CD14-positive monocyte (primary cell): ENCODE results near the gene CDK11B. TPM values are rescaled to one million over a fixed set of nuclear protein-coding genes. Genes with fewer than 3 reads are reported as not detected.

Experiments used
- DNase-seq, 3 donors: peaks; one replicate each; pipeline ENCODE4 v3.0.0-alpha.2; 2011 to 2022
- H2AFZ ChIP-seq: 2 replicates; pipeline ENCODE4 v1.6.0; 2012; ENCODE audit warnings: mild to moderate bottlenecking, low read depth, low read length, inconsistent platforms; ENCODE audit not compliant: insufficient read depth, poor library complexity, severe bottlenecking
- H3K27ac ChIP-seq, 2 donors: 1 replicate in 1 of 2; 2 replicates in 1 of 2; pipeline ENCODE4 v1.5.1; 2012 to 2013; ENCODE audit warnings: low read length in 2 of 2, control low read depth in 1 of 2, inconsistent platforms in 1 of 2, low read depth in 1 of 2, mild to moderate bottlenecking in 1 of 2
- H3K27me3 ChIP-seq, 2 donors: one replicate each; pipeline versions ENCODE4 v1.6.0 to v1.6.1; 2011 to 2013; ENCODE audit warnings: low read length in 2 of 2; ENCODE audit not compliant: control insufficient read depth in 2 of 2, insufficient read depth in 2 of 2
- H3K36me3 ChIP-seq, 2 donors: replicated peaks in 1 of 2; 1 replicate in 1 of 2; 2 replicates in 1 of 2; pipeline versions ENCODE4 v1.5.1 to v1.6.1; 2012 to 2013; ENCODE audit warnings: low read length in 2 of 2, control low read depth in 1 of 2, inconsistent platforms in 1 of 2, mild to moderate bottlenecking in 1 of 2; ENCODE audit not compliant: insufficient read depth in 2 of 2, control insufficient read depth in 1 of 2
- H3K4me1 ChIP-seq, 2 donors: 1 replicate in 1 of 2; 2 replicates in 1 of 2; pipeline versions ENCODE4 v1.5.1 to v1.6.1; 2012 to 2013; ENCODE audit warnings: low read length in 2 of 2, control low read depth in 1 of 2, inconsistent platforms in 1 of 2, mild to moderate bottlenecking in 1 of 2, moderate library complexity in 1 of 2; ENCODE audit not compliant: insufficient read depth in 2 of 2, control insufficient read depth in 1 of 2
- H3K4me2 ChIP-seq: replicated peaks from 2 replicates; pipeline ENCODE3; 2012; ENCODE audit warnings: low read length, moderate library complexity, mild to moderate bottlenecking; ENCODE audit not compliant: poor library complexity, severe bottlenecking; ENCODE audit errors: extremely low read depth
- H3K4me3 ChIP-seq, 3 experiments: fragments of 200-600 bp in 1 of 3; sonication (generic) in 1 of 3; replicated peaks in 1 of 3; 1 replicate in 2 of 3; 2 replicates in 1 of 3; pipeline ENCODE4 v1.5.1; 2011 to 2013; ENCODE audit warnings: low read length in 3 of 3, mild to moderate bottlenecking in 3 of 3, control low read depth in 2 of 3, low read depth in 2 of 3, inconsistent platforms in 1 of 3, moderate library complexity in 1 of 3
- H3K79me2 ChIP-seq: 2 replicates; pipeline ENCODE4 v1.6.0; 2012; ENCODE audit warnings: mild to moderate bottlenecking, control low read depth, inconsistent platforms, low read length, moderate library complexity; ENCODE audit not compliant: insufficient read depth
- H3K9ac ChIP-seq: 2 replicates; pipeline ENCODE4 v1.6.0; 2017; ENCODE audit warnings: low read length, mild to moderate bottlenecking; ENCODE audit not compliant: insufficient read depth, poor library complexity, severe bottlenecking
- H3K9me3 ChIP-seq, 2 donors: replicated peaks in 1 of 2; 1 replicate in 1 of 2; 2 replicates in 1 of 2; pipeline versions ENCODE4 v1.5.1 to v1.6.1; 2012 to 2013; ENCODE audit warnings: low read length in 2 of 2, control low read depth in 1 of 2; ENCODE audit not compliant: control insufficient read depth in 1 of 2, insufficient read depth in 1 of 2
- H4K20me1 ChIP-seq: 2 replicates; pipeline ENCODE4 v1.6.0; 2012; ENCODE audit warnings: mild to moderate bottlenecking, low read length, control low read depth, moderate library complexity; ENCODE audit not compliant: insufficient read depth
- H3K27ac Mint-ChIP-seq, 7 donors: one replicate each; pipeline ENCODE4 v1.8.0; 2020; ENCODE audit warnings: mild to moderate bottlenecking in 7 of 7, mixed read lengths in 7 of 7, moderate library complexity in 6 of 7, inconsistent platforms in 2 of 7
- H3K27me3 Mint-ChIP-seq, 3 donors: one replicate each; pipeline ENCODE4 v1.8.0; 2021 to 2022; ENCODE audit warnings: low read depth in 3 of 3, mild to moderate bottlenecking in 3 of 3, mixed read lengths in 3 of 3, moderate library complexity in 3 of 3, inconsistent platforms in 1 of 3
- H3K36me3 Mint-ChIP-seq, 2 donors: one replicate each; pipeline ENCODE4 v1.8.0; 2020; ENCODE audit warnings: mixed read lengths in 2 of 2, inconsistent platforms in 1 of 2, mild to moderate bottlenecking in 1 of 2
- H3K4me1 Mint-ChIP-seq: one replicate; pipeline ENCODE4 v1.8.0; 2020; ENCODE audit warnings: mild to moderate bottlenecking, mixed read lengths
- H3K4me3 Mint-ChIP-seq, 2 donors: one replicate each; pipeline ENCODE4 v1.8.0; 2020; ENCODE audit warnings: mild to moderate bottlenecking in 2 of 2, mixed read lengths in 2 of 2, moderate library complexity in 1 of 2
- H3K9me3 Mint-ChIP-seq, 7 donors: one replicate each; pipeline ENCODE4 v1.8.0; 2020 to 2022; ENCODE audit warnings: mixed read lengths in 7 of 7, mild to moderate bottlenecking in 6 of 7, moderate library complexity in 6 of 7, inconsistent platforms in 2 of 7
- WGBS: methylation state at CpG from one replicate; pipeline ENCODE4 v1.1.5; 2013; ENCODE audit warnings: missing lambda C conversion rate; ENCODE audit not compliant: insufficient coverage; 5-methylcytosine and 5-hydroxymethylcytosine counted together
- intact Hi-C, 2 donors: fragments of 100-400 bp; cut with micrococcal nuclease; formaldehyde crosslinking; loops; one replicate each; pipeline versions ENCODE4 v1.15.0 to v1.15.1; 2023
- polyA plus RNA-seq, 3 donors: library from polyadenylated mRNA; depleted of rRNA in 1 of 3; unstranded in 2 of 3; stranded (reverse) in 1 of 3; fragments of 300-500 nt in 2 of 3; fragments of >200 nt in 1 of 3; fragmentation: Illumina TruSeq in 2 of 3; gene quantifications; 1 replicate in 2 of 3; 2 replicates in 1 of 3; pipeline ENCODE4 v1.2.3, GENCODE V29; 2012 to 2021
- TF ChIP-seq, protein P1 (sequence below): fragments of 200-600 bp; IDR thresholded peaks from one replicate; pipeline ENCODE4 v1.8.0; 2022; ENCODE audit warnings: antibody characterized with exemption, mild to moderate bottlenecking

The CDK11B gene
- polyA plus RNA-seq, 3 donors: 2.5 to 12.7 (median 6.6) TPM

DNA sequence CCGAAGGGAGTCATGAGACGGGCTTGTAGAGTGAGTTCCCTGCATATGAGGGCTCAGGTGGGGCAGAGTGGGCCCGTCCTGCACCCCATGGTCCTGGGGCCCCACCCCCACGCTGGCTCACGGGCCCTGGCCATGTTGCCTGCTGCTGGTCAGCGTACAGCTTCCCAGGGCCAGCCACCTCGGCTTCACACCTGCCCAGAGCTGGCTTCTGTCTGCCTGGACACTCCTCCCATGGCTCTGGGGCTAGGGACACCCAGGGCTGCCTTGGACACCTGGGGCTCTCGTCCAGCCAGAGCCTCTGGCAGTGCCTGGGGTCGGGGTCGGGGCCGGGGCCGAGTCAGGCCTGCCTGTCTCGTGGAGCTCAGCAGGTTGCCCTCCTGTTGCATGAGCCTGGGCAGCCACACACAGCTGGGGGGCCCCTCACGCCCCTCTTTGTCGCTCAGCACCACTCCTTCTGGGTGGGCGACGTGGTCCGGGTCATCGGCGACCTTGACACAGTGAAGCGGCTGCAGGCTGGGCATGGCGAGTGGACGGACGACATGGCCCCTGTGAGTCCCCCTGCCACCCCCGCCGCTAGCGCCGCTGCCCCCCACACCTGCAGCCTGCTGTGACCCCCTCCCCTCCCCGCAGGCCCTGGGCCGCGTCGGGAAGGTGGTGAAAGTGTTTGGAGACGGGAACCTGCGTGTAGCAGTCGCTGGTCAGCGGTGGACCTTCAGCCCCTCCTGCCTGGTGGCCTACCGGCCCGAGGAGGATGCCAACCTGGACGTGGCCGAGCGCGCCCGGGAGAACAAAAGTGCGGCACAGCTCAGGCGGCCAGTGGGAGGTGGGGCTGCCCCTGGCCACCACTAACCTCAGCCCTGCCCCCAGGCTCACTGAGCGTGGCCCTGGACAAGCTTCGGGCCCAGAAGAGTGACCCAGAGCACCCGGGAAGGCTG is 32.3 kb downstream of the CDK11B start:
- no peaks in the 10 kb centered on the region for H3K79me2 ChIP-seq
- no peak for DNase-seq
- intact Hi-C loops: no loop called here
- H3K4me3 Mint-ChIP-seq: no peak overlapping the region
- H3K9ac ChIP-seq: no peak overlapping the region
- no peaks in the 10 kb centered on the region for H4K20me1 ChIP-seq
- peaks cover 2% of the 10 kb centered on the region for H3K4me1 Mint-ChIP-seq
- peaks cover 4 to 12% of the 10 kb centered on the region in 2 donors for H3K36me3 Mint-ChIP-seq
- H3K9me3 ChIP-seq: no peaks in the 10 kb centered on the region
- 98% methylated on average over 41 of the region's 48 CpGs for WGBS
- no peak overlapping the region for H3K27ac ChIP-seq
- peaks cover 13 to 33% (median 18%) of the 10 kb centered on the region in 3 donors for H3K27me3 Mint-ChIP-seq
- H3K4me1 ChIP-seq: peaks cover 3 to 9% of the 10 kb centered on the region in 2 donors
- no peaks in the 10 kb centered on the region for H3K36me3 ChIP-seq
- H3K9me3 Mint-ChIP-seq: peaks cover 0 to 9% (median 3%) of the 10 kb centered on the region in 7 donors
- no peak overlapping the region for H3K4me3 ChIP-seq
- no peak overlapping the region for H2AFZ ChIP-seq
- H3K4me2 ChIP-seq: no peak overlapping the region
- H3K27ac Mint-ChIP-seq: peak overlapping the region in 1 of 7 donors; percentile 64
- H3K27me3 ChIP-seq: peaks cover 8 to 23% of the 10 kb centered on the region in 2 donors
- TF ChIP-seq, protein P1, sequence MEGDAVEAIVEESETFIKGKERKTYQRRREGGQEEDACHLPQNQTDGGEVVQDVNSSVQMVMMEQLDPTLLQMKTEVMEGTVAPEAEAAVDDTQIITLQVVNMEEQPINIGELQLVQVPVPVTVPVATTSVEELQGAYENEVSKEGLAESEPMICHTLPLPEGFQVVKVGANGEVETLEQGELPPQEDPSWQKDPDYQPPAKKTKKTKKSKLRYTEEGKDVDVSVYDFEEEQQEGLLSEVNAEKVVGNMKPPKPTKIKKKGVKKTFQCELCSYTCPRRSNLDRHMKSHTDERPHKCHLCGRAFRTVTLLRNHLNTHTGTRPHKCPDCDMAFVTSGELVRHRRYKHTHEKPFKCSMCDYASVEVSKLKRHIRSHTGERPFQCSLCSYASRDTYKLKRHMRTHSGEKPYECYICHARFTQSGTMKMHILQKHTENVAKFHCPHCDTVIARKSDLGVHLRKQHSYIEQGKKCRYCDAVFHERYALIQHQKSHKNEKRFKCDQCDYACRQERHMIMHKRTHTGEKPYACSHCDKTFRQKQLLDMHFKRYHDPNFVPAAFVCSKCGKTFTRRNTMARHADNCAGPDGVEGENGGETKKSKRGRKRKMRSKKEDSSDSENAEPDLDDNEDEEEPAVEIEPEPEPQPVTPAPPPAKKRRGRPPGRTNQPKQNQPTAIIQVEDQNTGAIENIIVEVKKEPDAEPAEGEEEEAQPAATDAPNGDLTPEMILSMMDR: no peak

DNA sequence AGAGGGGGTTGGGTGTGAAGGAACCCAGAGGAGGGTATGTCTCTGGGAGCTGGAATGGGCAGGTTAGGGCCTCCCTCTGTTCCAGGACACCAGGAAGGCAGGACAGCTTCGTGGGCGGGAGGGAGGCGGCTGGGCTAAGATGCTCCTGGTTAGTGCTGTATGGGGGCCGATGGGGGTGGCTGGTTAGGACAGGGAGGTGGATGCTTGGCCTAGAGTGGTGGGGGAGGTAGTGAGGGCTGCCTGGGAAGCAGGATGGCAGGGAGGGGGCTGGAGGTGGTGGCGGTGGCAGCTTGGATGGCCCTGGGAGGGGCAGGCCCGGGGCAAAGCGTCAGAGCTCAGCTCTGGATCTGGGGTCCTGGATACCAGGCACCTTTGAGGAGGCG is 33.0 kb downstream of the CDK11B start:
- WGBS: 96% methylated on average over 8 of the region's 8 CpGs
- no peak overlapping the region for H3K27ac ChIP-seq
- no peak for DNase-seq
- H3K27me3 Mint-ChIP-seq: peaks cover 9 to 27% (median 14%) of the 10 kb centered on the region in 3 donors
- no peak overlapping the region for H3K4me2 ChIP-seq
- peaks cover 3 to 19% of the 10 kb centered on the region in 2 donors for H3K27me3 ChIP-seq
- no peaks in the 10 kb centered on the region for H3K9me3 ChIP-seq
- intact Hi-C loops: no loop called here
- H3K4me1 ChIP-seq: peaks cover 3 to 7% of the 10 kb centered on the region in 2 donors
- peaks cover 4 to 12% of the 10 kb centered on the region in 2 donors for H3K36me3 Mint-ChIP-seq
- H3K9ac ChIP-seq: no peak overlapping the region
- TF ChIP-seq, protein P1: no peak
- H3K4me3 ChIP-seq: no peak overlapping the region
- H4K20me1 ChIP-seq: no peaks in the 10 kb centered on the region
- peak overlapping the region in 1 of 7 donors; percentile 64 for H3K27ac Mint-ChIP-seq
- H3K9me3 Mint-ChIP-seq: peaks cover 0 to 9% (median 3%) of the 10 kb centered on the region in 7 donors
- H2AFZ ChIP-seq: no peak overlapping the region
- H3K79me2 ChIP-seq: no peaks in the 10 kb centered on the region
- no peaks in the 10 kb centered on the region for H3K36me3 ChIP-seq
- H3K4me3 Mint-ChIP-seq: no peak overlapping the region
- peaks cover 2% of the 10 kb centered on the region for H3K4me1 Mint-ChIP-seq
